Endothelial cell of umbilical vein (primary cell): ENCODE results near the gene COA3. TPM values are rescaled to one million over a fixed set of nuclear protein-coding genes. Genes with fewer than 3 reads are reported as not detected.

ENCODE experiments used
- BruUV-seq: library from RNA; stranded (reverse); fragments of 400-500 nt; replicated peaks from 2 replicates; lab custom pipeline; 2021; lab: Mats Ljungman, UMichigan
- CTCF ChIA-PET: fragments of 300-600, 350-600 bp; sonication (Branson Sonifier 250); formaldehyde crosslinking; loops from one replicate; lab custom pipeline; 2021; ENCODE audit warnings: antibody characterized with exemption, inconsistent platforms; lab: Charles Lee
- POLR2A ChIA-PET: fragments of 300-600, 350-600 bp; sonication (Branson Sonifier 250); formaldehyde crosslinking; loops from one replicate; lab custom pipeline; 2021; ENCODE audit warnings: antibody characterized with exemption, inconsistent platforms; lab: Charles Lee
- DNase-seq: peaks from one replicate; pipeline ENCODE4 v3.0.0-alpha.2; 2011; ENCODE audit warnings: low read depth, low spot score
- FAIRE-seq: peaks from 2 replicates; lab custom pipeline; 2011; peaks lifted over from hg19 to GRCh38; lab: Jason Lieb, UNC
- H2AFZ ChIP-seq: 2 replicates; pipeline ENCODE4 v1.6.0; 2012; ENCODE audit warnings: low read depth, low read length, control low read depth, inconsistent platforms
- H3K27ac ChIP-seq: 2 replicates; pipeline ENCODE4 v1.5.1; 2011; ENCODE audit warnings: low read depth, mild to moderate bottlenecking, control low read depth, low read length, moderate library complexity; ENCODE audit not compliant: insufficient read depth
- H3K27me3 ChIP-seq, 2 experiments: 2 replicates each; pipeline versions ENCODE4 v1.6.0 to v1.6.1; 2011; ENCODE audit warnings: low read length in 2 of 2, mixed read lengths in 1 of 2; ENCODE audit not compliant: control insufficient read depth in 2 of 2, insufficient read depth in 2 of 2
- H3K36me3 ChIP-seq, 2 experiments: 2 replicates in 1 of 2; 3 replicates in 1 of 2; pipeline ENCODE4 v1.5.1; 2011; ENCODE audit warnings: low read length in 2 of 2, mild to moderate bottlenecking in 1 of 2, moderate library complexity in 1 of 2; ENCODE audit not compliant: control insufficient read depth in 2 of 2, insufficient read depth in 2 of 2; ENCODE audit errors: extremely low read depth in 1 of 2
- H3K4me1 ChIP-seq: 3 replicates; pipeline ENCODE4 v1.5.1; 2011; ENCODE audit warnings: mild to moderate bottlenecking, low read length; ENCODE audit not compliant: control insufficient read depth, insufficient read depth; ENCODE audit errors: extremely low read depth
- H3K4me2 ChIP-seq: 2 replicates; pipeline ENCODE4 v1.6.1; 2011; ENCODE audit warnings: low read length, control low read depth, mixed read lengths; ENCODE audit not compliant: insufficient read depth
- H3K4me3 ChIP-seq, 3 experiments: fragments of 200-600 bp in 1 of 3; sonication (generic), shearing (Covaris generic) in 1 of 3; replicated peaks in 1 of 3; 2 replicates each; pipeline ENCODE4 v1.5.1; 2011 to 2016; ENCODE audit warnings: control low read depth in 3 of 3, low read length in 3 of 3, mild to moderate bottlenecking in 2 of 3, inconsistent platforms in 1 of 3, low read depth in 1 of 3, moderate library complexity in 1 of 3; ENCODE audit not compliant: insufficient read depth in 1 of 3
- H3K79me2 ChIP-seq: 2 replicates; pipeline ENCODE4 v1.6.0; 2012; ENCODE audit warnings: low read length, inconsistent platforms; ENCODE audit not compliant: control insufficient read depth, insufficient read depth
- H3K9ac ChIP-seq: replicated peaks from 2 replicates; pipeline ENCODE3; 2011; ENCODE audit warnings: low read length, control low read depth; ENCODE audit not compliant: insufficient read depth; ENCODE audit errors: extremely low read depth
- H3K9me1 ChIP-seq: replicated peaks from 3 replicates; pipeline ENCODE4 v1.6.0; 2011; ENCODE audit warnings: mild to moderate bottlenecking, low read length; ENCODE audit not compliant: control insufficient read depth, insufficient read depth; ENCODE audit errors: extremely low read depth
- H3K9me3 ChIP-seq: replicated peaks from 2 replicates; pipeline ENCODE4 v1.5.1; 2012; ENCODE audit warnings: low read length, inconsistent platforms; ENCODE audit not compliant: control insufficient read depth, insufficient read depth
- H4K20me1 ChIP-seq: replicated peaks from 2 replicates; pipeline ENCODE3; 2011; ENCODE audit warnings: mild to moderate bottlenecking, low read length; ENCODE audit not compliant: control insufficient read depth, insufficient read depth; ENCODE audit errors: extremely low read depth
- EZH2 ChIP-seq: IDR thresholded peaks from 2 replicates; pipeline ENCODE4 v1.6.1; 2012; ENCODE audit warnings: borderline replicate concordance, low read depth, mild to moderate bottlenecking, moderate library complexity, low read length, inconsistent platforms; ENCODE audit not compliant: severe bottlenecking
- FOS ChIP-seq: IDR thresholded peaks from 2 replicates; pipeline ENCODE4 v1.6.1; 2011; ENCODE audit warnings: mild to moderate bottlenecking, low read length, moderate library complexity, borderline replicate concordance; ENCODE audit not compliant: insufficient read depth
- JUN ChIP-seq: IDR thresholded peaks from 2 replicates; pipeline ENCODE4 v1.6.1; 2011; ENCODE audit warnings: borderline replicate concordance, low read depth; ENCODE audit not compliant: insufficient read length, insufficient read depth
- MYC ChIP-seq: IDR thresholded peaks from one replicate; pipeline ENCODE4 v1.6.1; 2011; ENCODE audit warnings: mild to moderate bottlenecking, low read depth, low read length
- POLR2A ChIP-seq: IDR thresholded peaks from 2 replicates; pipeline ENCODE4 v1.6.1; 2012; ENCODE audit warnings: low read depth, mild to moderate bottlenecking, control low read depth, low read length
- POLR2AphosphoS5 ChIP-seq: IDR thresholded peaks from 2 replicates; pipeline ENCODE4 v1.6.1; 2012; ENCODE audit warnings: low read depth, mild to moderate bottlenecking, control low read depth, low read length, moderate library complexity; ENCODE audit not compliant: insufficient read depth
- dilution Hi-C: fragments of 300-500 bp; cut with MboI; formaldehyde crosslinking; loops from one replicate; pipeline ENCODE4 v1.15.0; 2019; ENCODE audit warnings: low sequenced_read_pairs; ENCODE audit not compliant: extremely low pct_ligation_motif_present
- intact Hi-C: fragments of 100-400 bp; cut with micrococcal nuclease; formaldehyde crosslinking; loops from one replicate; pipeline ENCODE4 v1.10.0; 2022
- polyA plus RNA-seq, 4 experiments: library from polyadenylated mRNA; depleted of rRNA in 3 of 4; stranded (reverse) in 3 of 4; unstranded in 1 of 4; fragments of >200 nt; gene quantifications; 2 replicates each; pipeline versions ENCODE4 v1.2.1 to v1.2.3, GENCODE V29; 2011 to 2012; ENCODE audit warnings: missing spikeins in 1 of 4
- total RNA-seq: library from RNA; stranded (reverse); gene quantifications from 2 replicates; pipeline ENCODE4 v1.2.3, GENCODE V29; 2021
- TF ChIP-seq, protein P1 (sequence below): IDR thresholded peaks from 2 replicates; pipeline ENCODE4 v1.6.1; 2011; ENCODE audit not compliant: insufficient read depth, insufficient read length
- TF ChIP-seq, protein P2 (sequence below), 2 donors: IDR thresholded peaks; 1 replicate in 1 of 2; 2 replicates in 1 of 2; pipeline ENCODE4 v1.5.1; 2011; ENCODE audit warnings: low read length in 2 of 2, mild to moderate bottlenecking in 2 of 2, moderate library complexity in 2 of 2, control low read depth in 1 of 2, inconsistent platforms in 1 of 2, low read depth in 1 of 2; ENCODE audit not compliant: insufficient read depth in 1 of 2; ENCODE audit errors: extremely low read depth in 1 of 2

Gene COA3
- total and polyA plus RNA-seq, 2 donors (not counting 3 experiments of a cell fraction or from before 2014, with no cell fraction given) = 56.6 to 126 TPM

DNA sequence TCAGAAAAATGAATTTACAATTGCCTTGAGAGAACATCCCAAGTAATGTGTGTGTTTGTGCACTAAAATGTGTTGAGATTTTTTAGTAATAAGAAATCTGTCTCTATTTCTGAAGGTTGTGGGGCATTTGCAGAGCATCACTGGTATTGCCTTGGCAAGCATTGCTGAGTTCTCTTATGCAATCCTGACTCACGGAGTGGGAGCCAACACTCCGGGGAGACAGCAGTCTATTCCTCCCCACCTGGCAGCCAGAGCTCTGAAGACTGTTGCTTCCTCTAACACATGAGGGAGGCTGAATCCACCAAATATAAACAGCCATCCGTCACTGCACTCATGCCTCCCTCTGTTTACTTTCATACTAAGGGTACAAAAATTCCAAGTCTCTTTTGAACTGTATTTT lies 10.7 kb upstream of the COA3 start:
- no TSS peak for BruUV-seq
- ChIA-PET CTCF (interaction anchor here (1.0 to 1.3 kb wide), 3 partner anchors 9 to 46 kb away, joined by 3 to 5 read pairs (median 4); partner anchors contain the start of gene BECN1), POLR2A (no interaction called here)
- Histone ChIP-seq H3K4me3 (no peak overlapping the region), H3K9me1 (no peaks in the 10 kb centered on the region), H3K27me3 (no peaks in the 10 kb centered on the region), H3K4me1 (peaks cover 3% of the 10 kb centered on the region), H3K4me2 (no peak overlapping the region), H2AFZ (no peak overlapping the region), H4K20me1 (no peaks in the 10 kb centered on the region), H3K9ac (no peak overlapping the region), H3K36me3 (peaks cover 13 to 16% of the 10 kb centered on the region in 2 experiments), H3K9me3 (no peaks in the 10 kb centered on the region), H3K27ac (no peak overlapping the region), H3K79me2 (no peaks in the 10 kb centered on the region)
- TF ChIP-seq, protein P1, sequence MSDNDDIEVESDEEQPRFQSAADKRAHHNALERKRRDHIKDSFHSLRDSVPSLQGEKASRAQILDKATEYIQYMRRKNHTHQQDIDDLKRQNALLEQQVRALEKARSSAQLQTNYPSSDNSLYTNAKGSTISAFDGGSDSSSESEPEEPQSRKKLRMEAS = no peak
- TF ChIP-seq, protein P2, sequence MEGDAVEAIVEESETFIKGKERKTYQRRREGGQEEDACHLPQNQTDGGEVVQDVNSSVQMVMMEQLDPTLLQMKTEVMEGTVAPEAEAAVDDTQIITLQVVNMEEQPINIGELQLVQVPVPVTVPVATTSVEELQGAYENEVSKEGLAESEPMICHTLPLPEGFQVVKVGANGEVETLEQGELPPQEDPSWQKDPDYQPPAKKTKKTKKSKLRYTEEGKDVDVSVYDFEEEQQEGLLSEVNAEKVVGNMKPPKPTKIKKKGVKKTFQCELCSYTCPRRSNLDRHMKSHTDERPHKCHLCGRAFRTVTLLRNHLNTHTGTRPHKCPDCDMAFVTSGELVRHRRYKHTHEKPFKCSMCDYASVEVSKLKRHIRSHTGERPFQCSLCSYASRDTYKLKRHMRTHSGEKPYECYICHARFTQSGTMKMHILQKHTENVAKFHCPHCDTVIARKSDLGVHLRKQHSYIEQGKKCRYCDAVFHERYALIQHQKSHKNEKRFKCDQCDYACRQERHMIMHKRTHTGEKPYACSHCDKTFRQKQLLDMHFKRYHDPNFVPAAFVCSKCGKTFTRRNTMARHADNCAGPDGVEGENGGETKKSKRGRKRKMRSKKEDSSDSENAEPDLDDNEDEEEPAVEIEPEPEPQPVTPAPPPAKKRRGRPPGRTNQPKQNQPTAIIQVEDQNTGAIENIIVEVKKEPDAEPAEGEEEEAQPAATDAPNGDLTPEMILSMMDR (IDR thresholded peaks at IDR 0.05; ENCODE audit: extremely low read depth in 1 of 2, insufficient read depth in 1 of 2, low read depth in 1 of 2, low read length in 2 of 2) = no peak
- TF ChIP-seq EZH2 (no peak), MYC (no peak), FOS (no peak), POLR2A (no peak), JUN (no peak), POLR2AphosphoS5 (no peak)
- dilution Hi-C loops = no loop called here
- intact Hi-C loops = no loop called here
- no peak for FAIRE-seq
- DNase-seq = no peak
